Peyer's patch (tissue), 4 donors: Measurements from ENCODE around the gene PHTF1. TPM values are rescaled to one million over a fixed set of nuclear protein-coding genes. Genes with fewer than 3 reads are reported as not detected.
A peak's percentile ranks its signal among the peaks of the same experiment; 100 is the strongest.

Experiments used
- DNase-seq, 3 donors: peaks; one replicate each; pipeline ENCODE4 v3.0.0-alpha.2; 2017 to 2019
- H3K27ac ChIP-seq, 4 donors: fragments of 200-600 bp; sonication (generic); one replicate each; pipeline ENCODE4 v1.5.1; 2016 to 2019
- H3K27me3 ChIP-seq, 2 donors: fragments of 200-600 bp; sonication (generic); one replicate each; pipeline ENCODE4 v1.5.1; 2019
- H3K36me3 ChIP-seq, 3 donors: fragments of 200-600 bp; sonication (generic); one replicate each; pipeline ENCODE4 v1.5.1; 2016 to 2019
- H3K4me1 ChIP-seq, 4 donors: fragments of 200-600 bp; sonication (generic); one replicate each; pipeline ENCODE4 v1.5.1; 2016 to 2019
- H3K4me3 ChIP-seq, 4 donors: fragments of 200-600 bp; sonication (generic); 1 replicate in 3 of 4; 2 replicates in 1 of 4; pipeline ENCODE4 v1.5.1; 2016 to 2019; ENCODE audit warnings: mild to moderate bottlenecking in 1 of 4
- H3K9me3 ChIP-seq, 4 donors: fragments of 200-600 bp; sonication (generic); one replicate each; pipeline ENCODE4 v1.5.1; 2016 to 2019; ENCODE audit warnings: mild to moderate bottlenecking in 1 of 4
- CTCF ChIP-seq, 6 experiments: fragments of 450-650 bp in 4 of 6; fragments of 200-600 bp in 2 of 6; sonication (generic) in 1 of 6; IDR thresholded peaks; one replicate each; pipeline ENCODE4 v1.5.1; 2017 to 2019; ENCODE audit warnings: antibody characterized with exemption in 6 of 6, mild to moderate bottlenecking in 3 of 6, moderate library complexity in 1 of 6
- POLR2A ChIP-seq, 2 donors: fragments of 450-650 bp; IDR thresholded peaks; one replicate each; pipeline ENCODE4 v1.5.1; 2017; ENCODE audit warnings: antibody characterized with exemption in 2 of 2, mild to moderate bottlenecking in 2 of 2, moderate library complexity in 2 of 2
- total RNA-seq, 4 donors: library from RNA; depleted of rRNA; stranded (reverse); fragments of >200 nt; gene quantifications; one replicate each; pipeline ENCODE4 v1.1.0, GENCODE V29; 2016

Gene PHTF1
- total RNA-seq, 4 donors from 2014 or later: 4.9 to 19.0 (median 13.7) TPM

DNA sequence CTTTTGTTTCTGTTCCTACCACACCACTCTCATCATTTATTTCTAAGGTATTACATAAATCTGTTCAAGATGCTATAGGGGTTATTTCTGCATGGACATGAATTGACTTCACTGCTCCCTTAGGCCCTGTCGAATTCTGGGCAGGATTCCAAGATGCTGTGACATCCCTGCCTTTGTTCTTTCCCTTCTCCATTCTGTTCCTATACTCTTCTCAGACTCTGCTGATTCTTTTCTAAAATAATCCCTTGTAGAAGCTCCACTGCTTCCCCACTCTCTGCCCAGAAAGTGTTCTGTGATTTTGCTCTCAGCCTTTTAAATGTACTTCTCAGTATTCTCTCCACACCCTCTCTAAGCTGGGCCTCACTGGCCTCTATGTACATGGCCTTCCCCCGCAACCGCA lies 99.2 kb downstream of the PHTF1 start:
- H3K4me1 ChIP-seq: no peaks in the 10 kb centered on the region

GRCh38 chr1:113659556-113659955 lies 99.7 kb downstream of the PHTF1 start:
- Histone ChIP-seq H3K27me3 (no peaks in the 10 kb centered on the region), H3K36me3 (peaks cover 0 to 35% (median 0%) of the 10 kb centered on the region in 3 donors), H3K9me3 (no peaks in the 10 kb centered on the region), H3K27ac (peak overlapping the region in 1 of 4 donors; percentile 29), H3K4me1 (no peaks in the 10 kb centered on the region), H3K4me3 (no peak overlapping the region)
- TF ChIP-seq POLR2A (IDR thresholded peaks at IDR 0.05) (no peak), CTCF (IDR thresholded peaks at IDR 0.05) (no peak)
- DNase-seq: no peak

More for the DNA sequence above, 99.2 kb downstream of the PHTF1 start:
- Histone ChIP-seq H3K4me3 (no peak overlapping the region), H3K36me3 (peaks cover 0 to 30% (median 0%) of the 10 kb centered on the region in 3 donors), H3K27me3 (no peaks in the 10 kb centered on the region), H3K9me3 (no peaks in the 10 kb centered on the region), H3K27ac (peak overlapping the region in 1 of 4 donors; percentile 29)
- TF ChIP-seq POLR2A (IDR thresholded peaks at IDR 0.05) (no peak), CTCF (IDR thresholded peaks at IDR 0.05) (no peak)
- DNase-seq: no peak

DNA sequence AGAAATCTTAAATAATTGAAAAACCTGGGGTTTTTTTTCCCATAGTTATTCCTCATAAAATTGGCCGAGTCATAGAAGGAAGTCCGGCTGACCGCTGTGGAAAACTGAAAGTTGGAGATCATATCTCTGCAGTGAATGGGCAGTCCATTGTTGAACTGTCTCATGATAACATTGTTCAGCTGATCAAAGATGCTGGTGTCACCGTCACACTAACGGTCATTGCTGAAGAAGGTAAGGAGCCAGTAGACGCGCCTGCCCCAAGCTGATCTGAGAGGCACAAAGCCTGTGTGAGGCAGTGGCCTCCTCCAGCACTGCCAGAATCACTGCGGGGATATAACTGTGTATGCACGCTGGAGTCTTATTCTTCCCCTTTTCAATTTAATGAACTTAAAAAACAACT lies 100.3 kb downstream of the PHTF1 start:
- Histone ChIP-seq H3K4me3 (no peak overlapping the region), H3K27me3 (no peaks in the 10 kb centered on the region), H3K9me3 (no peaks in the 10 kb centered on the region), H3K4me1 (no peaks in the 10 kb centered on the region), H3K36me3 (peaks cover 0 to 37% (median 0%) of the 10 kb centered on the region in 3 donors), H3K27ac (peak overlapping the region in 1 of 4 donors; percentile 29)
- DNase-seq: no peak
- TF ChIP-seq CTCF (IDR thresholded peaks at IDR 0.05): no peak
- no peak for TF ChIP-seq POLR2A (IDR thresholded peaks at IDR 0.05)

DNA sequence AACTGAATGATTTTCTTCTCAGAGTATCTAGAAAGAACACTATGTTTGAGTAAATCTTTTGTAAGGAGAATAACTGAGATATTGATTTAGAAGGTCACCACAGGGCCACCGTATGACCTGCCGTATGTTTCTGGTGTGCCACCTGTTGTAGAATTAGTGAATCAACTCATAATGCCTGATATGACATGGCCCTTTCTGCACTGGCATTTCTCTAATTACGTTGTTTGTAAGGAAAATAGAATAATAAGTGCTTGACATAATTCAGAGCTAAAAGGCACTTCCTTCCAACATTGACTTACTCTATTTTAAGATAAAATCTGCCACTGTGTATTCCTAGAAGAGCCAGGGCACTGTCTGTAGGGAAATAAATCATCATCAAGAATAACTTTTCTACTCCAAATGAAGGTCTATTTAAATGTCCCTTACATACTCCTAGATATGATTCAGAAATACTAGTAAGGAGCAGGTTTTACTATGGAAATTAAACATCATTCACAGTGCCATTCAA lies 101.7 kb downstream of the PHTF1 start:
- TF ChIP-seq CTCF (IDR thresholded peaks at IDR 0.05): no peak
- no peak for TF ChIP-seq POLR2A (IDR thresholded peaks at IDR 0.05)
- Histone ChIP-seq H3K36me3 (peaks cover 0 to 51% (median 0%) of the 10 kb centered on the region in 3 donors), H3K4me1 (no peaks in the 10 kb centered on the region)

DNA sequence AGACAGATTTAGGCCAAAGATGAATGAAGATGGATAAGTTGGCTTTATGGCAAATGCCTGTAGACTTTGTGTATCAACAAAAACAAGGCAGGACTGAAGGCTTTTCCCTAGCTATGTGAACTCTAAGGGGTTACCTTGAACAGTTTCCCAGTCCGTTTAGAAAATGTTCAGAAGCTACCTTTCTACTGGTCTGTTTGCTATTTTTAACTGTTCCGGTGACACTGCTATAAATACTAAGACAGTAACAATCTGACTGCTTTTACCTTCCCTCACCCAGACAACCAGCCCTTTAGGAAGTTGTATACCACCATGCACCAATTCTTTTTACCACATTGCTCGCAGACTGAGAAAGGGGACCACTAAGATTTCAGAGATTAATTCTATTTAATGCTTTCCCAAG lies 102.2 kb downstream of the PHTF1 start:
- no peaks in the 10 kb centered on the region for H3K4me1 ChIP-seq
- TF ChIP-seq CTCF (IDR thresholded peaks at IDR 0.05) (no peak), POLR2A (IDR thresholded peaks at IDR 0.05) (no peak)
- no peak overlapping the region for H3K27ac ChIP-seq
- DNase-seq: no peak
- peaks cover 0 to 53% (median 0%) of the 10 kb centered on the region in 3 donors for H3K36me3 ChIP-seq
- no peaks in the 10 kb centered on the region for H3K27me3 ChIP-seq
- H3K9me3 ChIP-seq: no peaks in the 10 kb centered on the region
- H3K4me3 ChIP-seq: no peak overlapping the region

More for the DNA sequence above, 101.7 kb downstream of the PHTF1 start:
- Histone ChIP-seq H3K9me3 (no peaks in the 10 kb centered on the region), H3K4me3 (no peak overlapping the region), H3K27ac (no peak overlapping the region), H3K27me3 (no peaks in the 10 kb centered on the region)
- DNase-seq: no peak

DNA sequence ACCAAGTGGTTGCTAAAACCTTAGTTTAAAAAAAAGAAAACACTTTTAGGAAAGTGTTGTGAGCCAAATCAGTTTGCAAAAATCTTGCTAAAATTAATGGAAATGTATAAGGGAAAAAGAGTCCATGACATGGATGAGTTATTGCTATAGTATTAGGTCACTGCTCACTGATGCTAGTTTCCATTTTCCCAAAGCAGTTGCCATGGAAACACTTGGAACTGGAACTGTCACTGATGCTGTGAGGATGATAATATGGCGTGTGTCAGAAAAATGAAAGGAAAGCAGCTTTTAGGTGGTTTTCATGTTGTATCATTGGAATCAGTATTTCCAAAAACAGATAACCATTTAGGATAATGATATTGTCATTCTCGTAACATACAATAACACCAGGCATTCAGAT lies 104.4 kb downstream of the PHTF1 start:
- Histone ChIP-seq H3K27ac (no peak overlapping the region), H3K4me1 (no peaks in the 10 kb centered on the region), H3K9me3 (no peaks in the 10 kb centered on the region), H3K36me3 (peaks cover 0 to 50% (median 0%) of the 10 kb centered on the region in 3 donors), H3K4me3 (no peak overlapping the region), H3K27me3 (no peaks in the 10 kb centered on the region)
- DNase-seq: no peak
- TF ChIP-seq CTCF (IDR thresholded peaks at IDR 0.05) (no peak), POLR2A (IDR thresholded peaks at IDR 0.05) (no peak)
